CD14-positive monocyte (primary cell): ENCODE data around the gene MYH10. TPM values are rescaled to one million over a fixed set of nuclear protein-coding genes. Genes with fewer than 3 reads are reported as not detected.
A peak's percentile ranks its signal among the peaks of the same experiment; 100 is the strongest.

ENCODE experiments used
- DNase-seq, 3 donors: peaks; one replicate each; pipeline ENCODE4 v3.0.0-alpha.2; 2011 to 2022
- H2AFZ ChIP-seq: 2 replicates; pipeline ENCODE4 v1.6.0; 2012; ENCODE audit warnings: mild to moderate bottlenecking, low read depth, low read length, inconsistent platforms; ENCODE audit not compliant: insufficient read depth, poor library complexity, severe bottlenecking
- H3K27ac ChIP-seq, 2 donors: 1 replicate in 1 of 2; 2 replicates in 1 of 2; pipeline ENCODE4 v1.5.1; 2012 to 2013; ENCODE audit warnings: low read length in 2 of 2, control low read depth in 1 of 2, inconsistent platforms in 1 of 2, low read depth in 1 of 2, mild to moderate bottlenecking in 1 of 2
- H3K27me3 ChIP-seq, 2 donors: one replicate each; pipeline versions ENCODE4 v1.6.0 to v1.6.1; 2011 to 2013; ENCODE audit warnings: low read length in 2 of 2; ENCODE audit not compliant: control insufficient read depth in 2 of 2, insufficient read depth in 2 of 2
- H3K36me3 ChIP-seq, 2 donors: replicated peaks in 1 of 2; 1 replicate in 1 of 2; 2 replicates in 1 of 2; pipeline versions ENCODE4 v1.5.1 to v1.6.1; 2012 to 2013; ENCODE audit warnings: low read length in 2 of 2, control low read depth in 1 of 2, inconsistent platforms in 1 of 2, mild to moderate bottlenecking in 1 of 2; ENCODE audit not compliant: insufficient read depth in 2 of 2, control insufficient read depth in 1 of 2
- H3K4me1 ChIP-seq, 2 donors: 1 replicate in 1 of 2; 2 replicates in 1 of 2; pipeline versions ENCODE4 v1.5.1 to v1.6.1; 2012 to 2013; ENCODE audit warnings: low read length in 2 of 2, control low read depth in 1 of 2, inconsistent platforms in 1 of 2, mild to moderate bottlenecking in 1 of 2, moderate library complexity in 1 of 2; ENCODE audit not compliant: insufficient read depth in 2 of 2, control insufficient read depth in 1 of 2
- H3K4me2 ChIP-seq: replicated peaks from 2 replicates; pipeline ENCODE3; 2012; ENCODE audit warnings: low read length, moderate library complexity, mild to moderate bottlenecking; ENCODE audit not compliant: poor library complexity, severe bottlenecking; ENCODE audit errors: extremely low read depth
- H3K4me3 ChIP-seq, 3 experiments: fragments of 200-600 bp in 1 of 3; sonication (generic) in 1 of 3; replicated peaks in 1 of 3; 1 replicate in 2 of 3; 2 replicates in 1 of 3; pipeline ENCODE4 v1.5.1; 2011 to 2013; ENCODE audit warnings: low read length in 3 of 3, mild to moderate bottlenecking in 3 of 3, control low read depth in 2 of 3, low read depth in 2 of 3, inconsistent platforms in 1 of 3, moderate library complexity in 1 of 3
- H3K79me2 ChIP-seq: 2 replicates; pipeline ENCODE4 v1.6.0; 2012; ENCODE audit warnings: mild to moderate bottlenecking, control low read depth, inconsistent platforms, low read length, moderate library complexity; ENCODE audit not compliant: insufficient read depth
- H3K9ac ChIP-seq: 2 replicates; pipeline ENCODE4 v1.6.0; 2017; ENCODE audit warnings: low read length, mild to moderate bottlenecking; ENCODE audit not compliant: insufficient read depth, poor library complexity, severe bottlenecking
- H3K9me3 ChIP-seq, 2 donors: replicated peaks in 1 of 2; 1 replicate in 1 of 2; 2 replicates in 1 of 2; pipeline versions ENCODE4 v1.5.1 to v1.6.1; 2012 to 2013; ENCODE audit warnings: low read length in 2 of 2, control low read depth in 1 of 2; ENCODE audit not compliant: control insufficient read depth in 1 of 2, insufficient read depth in 1 of 2
- H4K20me1 ChIP-seq: 2 replicates; pipeline ENCODE4 v1.6.0; 2012; ENCODE audit warnings: mild to moderate bottlenecking, low read length, control low read depth, moderate library complexity; ENCODE audit not compliant: insufficient read depth
- H3K27ac Mint-ChIP-seq, 7 donors: one replicate each; pipeline ENCODE4 v1.8.0; 2020; ENCODE audit warnings: mild to moderate bottlenecking in 7 of 7, mixed read lengths in 7 of 7, moderate library complexity in 6 of 7, inconsistent platforms in 2 of 7
- H3K27me3 Mint-ChIP-seq, 3 donors: one replicate each; pipeline ENCODE4 v1.8.0; 2021 to 2022; ENCODE audit warnings: low read depth in 3 of 3, mild to moderate bottlenecking in 3 of 3, mixed read lengths in 3 of 3, moderate library complexity in 3 of 3, inconsistent platforms in 1 of 3
- H3K36me3 Mint-ChIP-seq, 2 donors: one replicate each; pipeline ENCODE4 v1.8.0; 2020; ENCODE audit warnings: mixed read lengths in 2 of 2, inconsistent platforms in 1 of 2, mild to moderate bottlenecking in 1 of 2
- H3K4me1 Mint-ChIP-seq: one replicate; pipeline ENCODE4 v1.8.0; 2020; ENCODE audit warnings: mild to moderate bottlenecking, mixed read lengths
- H3K4me3 Mint-ChIP-seq, 2 donors: one replicate each; pipeline ENCODE4 v1.8.0; 2020; ENCODE audit warnings: mild to moderate bottlenecking in 2 of 2, mixed read lengths in 2 of 2, moderate library complexity in 1 of 2
- H3K9me3 Mint-ChIP-seq, 7 donors: one replicate each; pipeline ENCODE4 v1.8.0; 2020 to 2022; ENCODE audit warnings: mixed read lengths in 7 of 7, mild to moderate bottlenecking in 6 of 7, moderate library complexity in 6 of 7, inconsistent platforms in 2 of 7
- CTCF ChIP-seq: fragments of 200-600 bp; IDR thresholded peaks from one replicate; pipeline ENCODE4 v1.8.0; 2022; ENCODE audit warnings: antibody characterized with exemption, mild to moderate bottlenecking
- WGBS: methylation state at CpG from one replicate; pipeline ENCODE4 v1.1.5; 2013; ENCODE audit warnings: missing lambda C conversion rate; ENCODE audit not compliant: insufficient coverage; 5-methylcytosine and 5-hydroxymethylcytosine counted together
- intact Hi-C, 2 donors: fragments of 100-400 bp; cut with micrococcal nuclease; formaldehyde crosslinking; loops; one replicate each; pipeline versions ENCODE4 v1.15.0 to v1.15.1; 2023
- polyA plus RNA-seq, 3 donors: library from polyadenylated mRNA; depleted of rRNA in 1 of 3; unstranded in 2 of 3; stranded (reverse) in 1 of 3; fragments of 300-500 nt in 2 of 3; fragments of >200 nt in 1 of 3; fragmentation: Illumina TruSeq in 2 of 3; gene quantifications; 1 replicate in 2 of 3; 2 replicates in 1 of 3; pipeline ENCODE4 v1.2.3, GENCODE V29; 2012 to 2021

The MYH10 gene
- polyA plus RNA-seq, 3 donors = 0.42 to 0.65 TPM; not detected in 1

GRCh38 chr17:8629371-8630226, 926 bp downstream of the MYH10 start:
- Histone ChIP-seq H3K27ac (no peak overlapping the region), H3K36me3 (no peaks in the 10 kb centered on the region), H3K79me2 (no peaks in the 10 kb centered on the region), H3K27me3 (peaks cover 52 to 83% of the 10 kb centered on the region in 2 donors), H3K9me3 (peaks cover 3 to 18% of the 10 kb centered on the region in 2 donors), H3K4me1 (peaks cover 13 to 24% of the 10 kb centered on the region in 2 donors), H4K20me1 (no peaks in the 10 kb centered on the region), H3K4me2 (peak overlapping the region; percentile 95), H3K9ac (no peak overlapping the region), H2AFZ (peak overlapping the region; percentile 85), H3K4me3 (peak overlapping the region in 1 of 3 experiments; percentile 80)
- Mint-ChIP-seq H3K4me3 (peak overlapping the region; percentile 92 to 99), H3K9me3 (peaks cover 0 to 22% (median 11%) of the 10 kb centered on the region in 7 donors), H3K27me3 (peaks cover 68 to 85% (median 77%) of the 10 kb centered on the region in 3 donors), H3K36me3 (peaks cover 3 to 4% of the 10 kb centered on the region in 2 donors), H3K27ac (no peak overlapping the region), H3K4me1 (peaks cover 20% of the 10 kb centered on the region)
- DNase-seq = no peak
- no peak for TF ChIP-seq CTCF
- intact Hi-C loops = no loop called here
- under 1% methylated on average over 75 of the region's 76 CpGs for WGBS

GRCh38 chr17:8628609-8629169, 1.8 kb downstream of the MYH10 start:
- DNase-seq = no peak
- H3K4me3 ChIP-seq = no peak overlapping the region
- no peak overlapping the region for H3K27ac Mint-ChIP-seq
- H2AFZ ChIP-seq = no peak overlapping the region
- H3K4me1 Mint-ChIP-seq = peaks cover 20% of the 10 kb centered on the region
- no peak overlapping the region for H3K4me2 ChIP-seq
- intact Hi-C loops = no loop called here
- H3K27ac ChIP-seq = no peak overlapping the region
- H3K9me3 ChIP-seq = peaks cover 3 to 18% of the 10 kb centered on the region in 2 donors
- H4K20me1 ChIP-seq = no peaks in the 10 kb centered on the region
- H3K9me3 Mint-ChIP-seq = peaks cover 0 to 24% (median 11%) of the 10 kb centered on the region in 7 donors
- H3K27me3 Mint-ChIP-seq = peaks cover 71 to 85% (median 79%) of the 10 kb centered on the region in 3 donors
- H3K36me3 ChIP-seq = no peaks in the 10 kb centered on the region
- H3K36me3 Mint-ChIP-seq = peaks cover 3 to 4% of the 10 kb centered on the region in 2 donors
- TF ChIP-seq CTCF = no peak
- H3K4me3 Mint-ChIP-seq = peak overlapping the region in 1 of 2 donors; percentile 79
- no peaks in the 10 kb centered on the region for H3K79me2 ChIP-seq
- WGBS = 33% methylated on average over 3 of the region's 8 CpGs
- peaks cover 59 to 85% of the 10 kb centered on the region in 2 donors for H3K27me3 ChIP-seq
- H3K4me1 ChIP-seq = peaks cover 13 to 24% of the 10 kb centered on the region in 2 donors
- H3K9ac ChIP-seq = no peak overlapping the region
